HepG2 (cell line): ENCODE data around the gene PPIP5K2. TPM values are rescaled to one million over a fixed set of nuclear protein-coding genes. Genes with fewer than 3 reads are reported as not detected.
"Not testable (repeated sequence)": the region's sequence is repeated elsewhere in the genome, so short reads cannot be mapped to it uniquely, and the experiment has no call there.

Experiments
- ATAC-seq: fragments of 200-7000 bp; cut with Tn5 transposase; 3 replicates; pipeline ENCODE4 v1.9.1; 2020; ENCODE audit warnings: mild to moderate bottlenecking, moderate library complexity
- BruUV-seq: library from RNA; stranded (reverse); fragments of 400-500 nt; replicated peaks from 2 replicates; lab custom pipeline; 2021; lab: Mats Ljungman, UMichigan
- CTCF ChIA-PET: fragments of 300-600 bp; formaldehyde crosslinking; extraction: SDS; loops from one replicate; lab custom pipeline; 2021; ENCODE audit warnings: low total read pairs, inconsistent platforms, low intra/inter-chr PET ratio; lab: Yijun Ruan, JAX
- POLR2A ChIA-PET: fragments of 350-600 bp; sonication (Branson Sonifier 250); formaldehyde crosslinking; loops from one replicate; lab custom pipeline; 2020; ENCODE audit warnings: antibody characterized with exemption, inconsistent platforms; lab: Yijun Ruan, JAX
- DNase-seq: peaks from one replicate; pipeline ENCODE4 v3.0.0-alpha.2; 2015; ENCODE audit warnings: low spot score
- FAIRE-seq: peaks from 3 replicates; lab custom pipeline; 2011; peaks lifted over from hg19 to GRCh38; lab: Jason Lieb, UNC
- H2AFZ ChIP-seq: one replicate; pipeline ENCODE4 v1.6.1; 2011; ENCODE audit warnings: low read length, inconsistent platforms
- H3K27ac ChIP-seq: fragments of 300-600 bp; 3 replicates; pipeline ENCODE4 v1.8.0; 2011; ENCODE audit warnings: mixed run types, mild to moderate bottlenecking, mixed read lengths, low read length, inconsistent platforms; ENCODE audit not compliant: insufficient read depth; ENCODE audit errors: extremely low read length
- H3K27me3 ChIP-seq, 2 experiments: fragments of 200-600 bp in 1 of 2; 2 replicates in 1 of 2; 3 replicates in 1 of 2; pipeline versions ENCODE4 v1.6.0 to v1.8.0; 2011; ENCODE audit warnings: low read length in 2 of 2, mild to moderate bottlenecking in 2 of 2, moderate library complexity in 2 of 2, inconsistent platforms in 1 of 2; ENCODE audit not compliant: insufficient read depth in 2 of 2, control insufficient read depth in 1 of 2
- H3K36me3 ChIP-seq, 2 experiments: fragments of 200-600 bp in 1 of 2; replicated peaks in 1 of 2; 2 replicates in 1 of 2; 3 replicates in 1 of 2; pipeline versions ENCODE4 v1.5.1 to v1.8.0; 2011; ENCODE audit warnings: low read length in 2 of 2, inconsistent platforms in 1 of 2; ENCODE audit not compliant: insufficient read depth in 2 of 2, control insufficient read depth in 1 of 2
- H3K4me1 ChIP-seq: 2 replicates; pipeline ENCODE4 v1.5.1; 2012; ENCODE audit warnings: low read length, inconsistent platforms; ENCODE audit not compliant: insufficient read depth
- H3K4me2 ChIP-seq: 2 replicates; pipeline ENCODE4 v1.6.0; 2011; ENCODE audit warnings: low read depth, low read length, inconsistent platforms
- H3K4me3 ChIP-seq, 3 experiments: fragments of 200-600 bp in 1 of 3; sonication (generic), shearing (Covaris generic) in 1 of 3; replicated peaks in 1 of 3; 2 replicates each; pipeline ENCODE4 v1.5.1; 2011 to 2016; ENCODE audit warnings: low read length in 3 of 3, inconsistent platforms in 2 of 3, low read depth in 2 of 3, mild to moderate bottlenecking in 2 of 3, control low read depth in 1 of 3, mixed read lengths in 1 of 3; ENCODE audit not compliant: insufficient read depth in 1 of 3
- H3K79me2 ChIP-seq: one replicate; pipeline ENCODE4 v1.6.1; 2011; ENCODE audit warnings: low read length, inconsistent platforms; ENCODE audit not compliant: insufficient read depth
- H3K9ac ChIP-seq: 2 replicates; pipeline ENCODE4 v1.6.0; 2011; ENCODE audit warnings: mild to moderate bottlenecking, low read depth, low read length, inconsistent platforms; ENCODE audit not compliant: insufficient read depth
- H3K9me3 ChIP-seq: 2 replicates; pipeline ENCODE4 v1.5.1; 2012; ENCODE audit warnings: mild to moderate bottlenecking, low read length
- H4K20me1 ChIP-seq: 2 replicates; pipeline ENCODE4 v1.6.0; 2011; ENCODE audit warnings: inconsistent platforms, mild to moderate bottlenecking, low read length, moderate library complexity; ENCODE audit not compliant: insufficient read depth
- KLF12 ChIP-seq: sonication (generic); formaldehyde crosslinking; IDR thresholded peaks from 2 replicates; pipeline ENCODE4 v1.4.0; 2020; ENCODE audit warnings: missing genetic modification reagents, borderline replicate concordance
- NR2C2 ChIP-seq: sonication (generic); formaldehyde crosslinking; IDR thresholded peaks from 2 replicates; pipeline ENCODE4 v1.4.0; 2020; ENCODE audit warnings: missing genetic modification reagents, mild to moderate bottlenecking, moderate library complexity, borderline replicate concordance
- RAD21 ChIP-seq: fragments of 450-650 bp; formaldehyde crosslinking; IDR thresholded peaks from 2 replicates; pipeline ENCODE4 v1.5.0; 2020; ENCODE audit warnings: mild to moderate bottlenecking
- ZNF646 ChIP-seq: sonication (generic); formaldehyde crosslinking; IDR thresholded peaks from 2 replicates; pipeline ENCODE4 v1.9.0; 2021; ENCODE audit warnings: mild to moderate bottlenecking, missing genetic modification reagents
- WGBS: methylation state at CpG from one replicate; pipeline ENCODE4 v1.1.6; 2017; ENCODE audit warnings: low lambda C conversion rate; 5-methylcytosine and 5-hydroxymethylcytosine counted together
- in situ Hi-C: cut with HindIII; loops from 2 replicates; pipeline ENCODE4 v1.10.0; 2017; ENCODE audit warnings: low pct_unique_long_range_greater_than_20kb; ENCODE audit not compliant: extremely low pct_ligation_motif_present
- intact Hi-C: fragments of 100-400 bp; cut with micrococcal nuclease; formaldehyde crosslinking; loops from one replicate; pipeline ENCODE4 v1.10.0; 2022; ENCODE audit not compliant: unreplicated experiment
- polyA plus RNA-seq, 8 experiments: library from polyadenylated mRNA; depleted of rRNA in 3 of 8; stranded (reverse) in 7 of 8; unstranded in 1 of 8; fragments of >200 nt; fragmentation: Illumina TruSeq in 4 of 8; extraction: Trizol in 4 of 8; gene quantifications; 2 replicates each; pipeline versions ENCODE4 v1.2.1 to v1.2.3, GENCODE V29; 2011 to 2016; ENCODE audit warnings: low read depth in 4 of 8, missing spikeins in 1 of 8, mixed read lengths in 1 of 8; ENCODE audit not compliant: insufficient read depth in 1 of 8
- total RNA-seq, 5 experiments: library from RNA; depleted of rRNA; stranded (reverse); fragments of >200 nt; fragmentation: Illumina TruSeq; extraction: Trizol; gene quantifications; 2 replicates each; pipeline ENCODE4 v1.2.3, GENCODE V29; 2016; ENCODE audit warnings: low read depth in 1 of 5

The PPIP5K2 gene
- total and polyA plus RNA-seq, 2 of the 13 experiments (the other 11 are each of a cell fraction or from before 2014, with no cell fraction given): 19.7 to 45.6 TPM

GRCh38 chr5:103119765-103120606 lies at the start of gene PPIP5K2, which contains the start of gene GIN1 (continued):
- TF ChIP-seq NR2C2 (peak; percentile 89), KLF12 (peak; percentile 81), ZNF646 (no peak), RAD21 (peak; percentile 45; the same call in 1 of the 2 replicates)

GRCh38 chr5:103073500-103073899 lies 46.6 kb upstream of the PPIP5K2 start:
- DNase-seq, POLR2A ChIA-PET, intact Hi-C loops, H3K27ac ChIP-seq, in situ Hi-C loops, FAIRE-seq, BruUV-seq, H3K27me3 ChIP-seq, H3K79me2 ChIP-seq, ATAC-seq, H4K20me1 ChIP-seq, H3K4me1 ChIP-seq, H2AFZ ChIP-seq, H3K4me3 ChIP-seq, H3K36me3 ChIP-seq, H3K9ac ChIP-seq, H3K4me2 ChIP-seq, CTCF ChIA-PET: not testable (repeated sequence)
- 0% methylated on average over 4 of the region's 4 CpGs for WGBS
- peaks cover 21% of the 10 kb centered on the region; the same call in 1 of the 2 replicates for H3K9me3 ChIP-seq
